H9 (cell line): ENCODE data around the gene AKIP1. TPM values are rescaled to one million over a fixed set of nuclear protein-coding genes. Genes with fewer than 3 reads are reported as not detected.

Experiments used
- DNase-seq: peaks from one replicate; pipeline ENCODE4 v3.0.0-alpha.2; 2017
- H2AFZ ChIP-seq: one replicate; pipeline ENCODE4 v1.6.1; 2013; ENCODE audit warnings: mild to moderate bottlenecking, low read length, control low read depth, moderate library complexity
- H2AK5ac ChIP-seq: 2 replicates; pipeline ENCODE4 v1.6.1; 2013; ENCODE audit warnings: low read length, control low read depth, mixed read lengths; ENCODE audit not compliant: insufficient read length
- H2BK120ac ChIP-seq: one replicate; pipeline ENCODE4 v1.6.1; 2013; ENCODE audit warnings: low read depth, mild to moderate bottlenecking, low read length, control low read depth, inconsistent platforms; ENCODE audit not compliant: poor library complexity, severe bottlenecking
- H2BK12ac ChIP-seq: 2 replicates; pipeline ENCODE4 v1.6.1; 2013; ENCODE audit warnings: low read length, control low read depth, mixed read lengths, low read depth; ENCODE audit not compliant: insufficient read length
- H2BK15ac ChIP-seq: 2 replicates; pipeline ENCODE4 v1.6.1; 2013; ENCODE audit warnings: low read depth, low read length, control low read depth
- H2BK20ac ChIP-seq: one replicate; pipeline ENCODE4 v1.6.1; 2013; ENCODE audit warnings: low read depth, mild to moderate bottlenecking, low read length, control low read depth, inconsistent platforms; ENCODE audit not compliant: poor library complexity, severe bottlenecking
- H2BK5ac ChIP-seq: 2 replicates; pipeline ENCODE4 v1.6.1; 2013; ENCODE audit warnings: low read length, control low read depth, mixed read lengths; ENCODE audit not compliant: insufficient read length
- H3K14ac ChIP-seq: 2 replicates; pipeline ENCODE4 v1.6.1; 2013; ENCODE audit warnings: low read length, control low read depth; ENCODE audit not compliant: insufficient read depth
- H3K18ac ChIP-seq: 2 replicates; pipeline ENCODE4 v1.6.1; 2013; ENCODE audit warnings: low read depth, mild to moderate bottlenecking, mixed read lengths, low read length, control low read depth; ENCODE audit not compliant: insufficient read length
- H3K23ac ChIP-seq: 2 replicates; pipeline ENCODE4 v1.6.1; 2013; ENCODE audit warnings: low read length, control low read depth, mixed read lengths, low read depth; ENCODE audit not compliant: insufficient read length
- H3K23me2 ChIP-seq: 2 replicates; pipeline ENCODE4 v1.6.1; 2013; ENCODE audit warnings: low read depth, mild to moderate bottlenecking, mixed read lengths, low read length, control low read depth; ENCODE audit not compliant: insufficient read length, poor library complexity, severe bottlenecking
- H3K27ac ChIP-seq: 2 replicates; pipeline ENCODE4 v1.5.1; 2013; ENCODE audit warnings: low read length, control low read depth, mixed read lengths, low read depth; ENCODE audit not compliant: insufficient read length
- H3K27me3 ChIP-seq: 2 replicates; pipeline ENCODE4 v1.6.1; 2013; ENCODE audit warnings: low read length, control low read depth, inconsistent platforms; ENCODE audit not compliant: insufficient read depth
- H3K4ac ChIP-seq: 2 replicates; pipeline ENCODE4 v1.6.1; 2013; ENCODE audit warnings: low read depth, mild to moderate bottlenecking, control low read depth, inconsistent platforms, low read length, moderate library complexity
- H3K4me1 ChIP-seq: 2 replicates; pipeline ENCODE4 v1.6.1; 2013; ENCODE audit warnings: low read length, control low read depth, inconsistent platforms; ENCODE audit not compliant: insufficient read depth
- H3K4me2 ChIP-seq: 2 replicates; pipeline ENCODE4 v1.6.1; 2013; ENCODE audit warnings: low read length, control low read depth, mixed read lengths; ENCODE audit not compliant: insufficient read length, insufficient read depth
- H3K56ac ChIP-seq: 2 replicates; pipeline ENCODE4 v1.6.1; 2013; ENCODE audit warnings: low read depth, mild to moderate bottlenecking, mixed read lengths, low read length, control low read depth; ENCODE audit not compliant: insufficient read length
- H3K79me1 ChIP-seq: 2 replicates; pipeline ENCODE4 v1.6.1; 2013; ENCODE audit warnings: low read depth, mild to moderate bottlenecking, moderate library complexity, low read length, control low read depth, inconsistent platforms; ENCODE audit not compliant: insufficient read depth, poor library complexity, severe bottlenecking
- H3K79me2 ChIP-seq: 2 replicates; pipeline ENCODE4 v1.6.1; 2013; ENCODE audit warnings: low read length, control low read depth, inconsistent platforms; ENCODE audit not compliant: insufficient read depth
- H3K9ac ChIP-seq: 2 replicates; pipeline ENCODE4 v1.6.1; 2013; ENCODE audit warnings: low read length, control low read depth, mixed read lengths; ENCODE audit not compliant: insufficient read length; ENCODE audit errors: extremely low read depth
- H3K9me3 ChIP-seq: one replicate; pipeline ENCODE4 v1.6.1; 2013; ENCODE audit warnings: low read depth, low read length, inconsistent platforms; ENCODE audit not compliant: control insufficient read depth
- H3T11ph ChIP-seq: one replicate; pipeline ENCODE4 v1.6.1; 2013; ENCODE audit warnings: mild to moderate bottlenecking, low read length, control low read depth, inconsistent platforms
- H4K20me1 ChIP-seq: one replicate; pipeline ENCODE4 v1.6.1; 2013; ENCODE audit not compliant: control insufficient read depth, insufficient read length, insufficient read depth
- H4K5ac ChIP-seq: 2 replicates; pipeline ENCODE4 v1.6.1; 2013; ENCODE audit warnings: low read depth, mild to moderate bottlenecking, mixed read lengths, low read length, control low read depth; ENCODE audit not compliant: insufficient read length
- H4K8ac ChIP-seq: replicated peaks from 2 replicates; pipeline ENCODE4 v1.6.1; 2013; ENCODE audit warnings: low read length, control low read depth, mixed read lengths, low read depth; ENCODE audit not compliant: insufficient read length
- H4K91ac ChIP-seq: 2 replicates; pipeline ENCODE4 v1.6.1; 2013; ENCODE audit warnings: low read depth, mild to moderate bottlenecking, moderate library complexity, mixed read lengths, low read length, control low read depth; ENCODE audit not compliant: insufficient read length
- H3K27ac Mint-ChIP-seq, 3 experiments: 2 replicates in 2 of 3; 3 replicates in 1 of 3; pipeline ENCODE4 v1.8.0; 2020 to 2021; ENCODE audit warnings: mixed read lengths in 3 of 3, mild to moderate bottlenecking in 1 of 3, moderate library complexity in 1 of 3
- H3K27me3 Mint-ChIP-seq: 2 replicates; pipeline ENCODE4 v1.8.0; 2021; ENCODE audit warnings: low read depth, mild to moderate bottlenecking, moderate library complexity, mixed read lengths
- H3K36me3 Mint-ChIP-seq, 3 experiments: 2 replicates in 2 of 3; 3 replicates in 1 of 3; pipeline ENCODE4 v1.8.0; 2020 to 2021; ENCODE audit warnings: low read depth in 3 of 3, mixed read lengths in 3 of 3; ENCODE audit not compliant: insufficient read depth in 1 of 3
- H3K4me1 Mint-ChIP-seq, 2 experiments: 2 replicates each; pipeline ENCODE4 v1.8.0; 2020; ENCODE audit warnings: mixed read lengths in 2 of 2
- H3K4me3 Mint-ChIP-seq, 2 experiments: 2 replicates in 1 of 2; 3 replicates in 1 of 2; pipeline ENCODE4 v1.8.0; 2020 to 2021; ENCODE audit warnings: mild to moderate bottlenecking in 2 of 2, mixed read lengths in 2 of 2, moderate library complexity in 1 of 2
- H3K9me3 Mint-ChIP-seq, 2 experiments: 2 replicates in 1 of 2; 3 replicates in 1 of 2; pipeline ENCODE4 v1.8.0; 2020; ENCODE audit warnings: mild to moderate bottlenecking in 2 of 2, mixed read lengths in 2 of 2, moderate library complexity in 1 of 2
- CTCF ChIP-seq: fragments of 200-600 bp; sonication (generic); conservative IDR thresholded peaks from 3 replicates; pipeline ENCODE4 v1.8.0; 2021; ENCODE audit warnings: antibody characterized with exemption, mild to moderate bottlenecking
- WGBS: extraction: QIAGEN DNeasy Blood & Tissue Kit; methylation state at CpG from one replicate; pipeline ENCODE4 v1.1.7; 2013; ENCODE audit warnings: missing lambda C conversion rate, low lambda C conversion rate, mixed read lengths; ENCODE audit not compliant: insufficient read length; ENCODE audit errors: extremely low coverage; 5-methylcytosine and 5-hydroxymethylcytosine counted together
- total RNA-seq: library from RNA; stranded (reverse); gene quantifications from 2 replicates; pipeline ENCODE4 v1.2.1, GENCODE V29; 2021

AKIP1 gene
- total RNA-seq, 1 experiment from 2014 or later: 21.0 TPM

- no peaks in the 10 kb centered on the region for H3K9me3 ChIP-seq
- no peak within 1 kb of the TSS for H4K5ac ChIP-seq
- no CpG with 5 or more reads among the region's 12 CpGs for WGBS
- H2BK20ac ChIP-seq: no peak within 1 kb of the TSS
- no peak within 1 kb of the TSS for H2BK12ac ChIP-seq
- no peak within 1 kb of the TSS for H3K9ac ChIP-seq
- H2AFZ ChIP-seq: no peak within 1 kb of the TSS
- H3K79me1 ChIP-seq: no peaks in the 10 kb centered on the region
- no peak within 1 kb of the TSS for H4K8ac ChIP-seq
- H3K23ac ChIP-seq: no peak within 1 kb of the TSS
- H3T11ph ChIP-seq: no peak within 1 kb of the TSS
- no peak within 1 kb of the TSS for H3K56ac ChIP-seq
- no peaks in the 10 kb centered on the region for H3K9me3 Mint-ChIP-seq
- H4K20me1 ChIP-seq: no peaks in the 10 kb centered on the region
- peak within 1 kb of the TSS in 1 of 3 experiments; percentile 23; a peak in 1 of 7 replicates for H3K27ac Mint-ChIP-seq
- peaks cover 7% of the 10 kb centered on the region for H3K4me1 ChIP-seq
- peaks cover 12 to 16% of the 10 kb centered on the region in 2 experiments for H3K4me1 Mint-ChIP-seq
- no peaks in the 10 kb centered on the region for H3K36me3 Mint-ChIP-seq
- H3K27me3 Mint-ChIP-seq: peaks cover 1% of the 10 kb centered on the region; the same call in 1 of the 2 replicates
- H3K14ac ChIP-seq: no peak within 1 kb of the TSS
- no peak within 1 kb of the TSS for H3K27ac ChIP-seq
- no peak within 1 kb of the TSS for H3K18ac ChIP-seq
- H3K79me2 ChIP-seq: no peaks in the 10 kb centered on the region
- no peak within 1 kb of the TSS for H3K4me2 ChIP-seq
- no peak within 1 kb of the TSS for H2AK5ac ChIP-seq
- no peak within 1 kb of the TSS for H2BK15ac ChIP-seq
- no peaks in the 10 kb centered on the region for H3K23me2 ChIP-seq
- no peak for TF ChIP-seq CTCF
- H2BK120ac ChIP-seq: no peak within 1 kb of the TSS
- H3K4ac ChIP-seq: no peak within 1 kb of the TSS
- H4K91ac ChIP-seq: no peak within 1 kb of the TSS
- no peaks in the 10 kb centered on the region for H3K27me3 ChIP-seq
- DNase-seq: peak; percentile 67
- no peak within 1 kb of the TSS for H3K4me3 Mint-ChIP-seq
- H2BK5ac ChIP-seq: no peak within 1 kb of the TSS
These were observed 21.7 kb downstream of the AKIP1 start, which contains the start of gene C11orf16 for GRCh38 chr11:8932564-8933180. C11orf16 (minus strand) TSS chr11:8932947; CDS start chr11:8932308, 639 bp downstream.
